Endothelial cell of umbilical vein (primary cell): ENCODE data around the gene ASPM. TPM values are rescaled to one million over a fixed set of nuclear protein-coding genes. Genes with fewer than 3 reads are reported as not detected.

Experiments used
- BruUV-seq: library from RNA; stranded (reverse); fragments of 400-500 nt; replicated peaks from 2 replicates; lab custom pipeline; 2021; lab: Mats Ljungman, UMichigan
- CTCF ChIA-PET: fragments of 300-600, 350-600 bp; sonication (Branson Sonifier 250); formaldehyde crosslinking; loops from one replicate; lab custom pipeline; 2021; ENCODE audit warnings: antibody characterized with exemption, inconsistent platforms; lab: Charles Lee
- POLR2A ChIA-PET: fragments of 300-600, 350-600 bp; sonication (Branson Sonifier 250); formaldehyde crosslinking; loops from one replicate; lab custom pipeline; 2021; ENCODE audit warnings: antibody characterized with exemption, inconsistent platforms; lab: Charles Lee
- DNase-seq: peaks from one replicate; pipeline ENCODE4 v3.0.0-alpha.2; 2011; ENCODE audit warnings: low read depth, low spot score
- FAIRE-seq: peaks from 2 replicates; lab custom pipeline; 2011; peaks lifted over from hg19 to GRCh38; lab: Jason Lieb, UNC
- H2AFZ ChIP-seq: 2 replicates; pipeline ENCODE4 v1.6.0; 2012; ENCODE audit warnings: low read depth, low read length, control low read depth, inconsistent platforms
- H3K27ac ChIP-seq: 2 replicates; pipeline ENCODE4 v1.5.1; 2011; ENCODE audit warnings: low read depth, mild to moderate bottlenecking, control low read depth, low read length, moderate library complexity; ENCODE audit not compliant: insufficient read depth
- H3K27me3 ChIP-seq, 2 experiments: 2 replicates each; pipeline versions ENCODE4 v1.6.0 to v1.6.1; 2011; ENCODE audit warnings: low read length in 2 of 2, mixed read lengths in 1 of 2; ENCODE audit not compliant: control insufficient read depth in 2 of 2, insufficient read depth in 2 of 2
- H3K36me3 ChIP-seq, 2 experiments: 2 replicates in 1 of 2; 3 replicates in 1 of 2; pipeline ENCODE4 v1.5.1; 2011; ENCODE audit warnings: low read length in 2 of 2, mild to moderate bottlenecking in 1 of 2, moderate library complexity in 1 of 2; ENCODE audit not compliant: control insufficient read depth in 2 of 2, insufficient read depth in 2 of 2; ENCODE audit errors: extremely low read depth in 1 of 2
- H3K4me1 ChIP-seq: 3 replicates; pipeline ENCODE4 v1.5.1; 2011; ENCODE audit warnings: mild to moderate bottlenecking, low read length; ENCODE audit not compliant: control insufficient read depth, insufficient read depth; ENCODE audit errors: extremely low read depth
- H3K4me2 ChIP-seq: 2 replicates; pipeline ENCODE4 v1.6.1; 2011; ENCODE audit warnings: low read length, control low read depth, mixed read lengths; ENCODE audit not compliant: insufficient read depth
- H3K4me3 ChIP-seq, 3 experiments: fragments of 200-600 bp in 1 of 3; sonication (generic), shearing (Covaris generic) in 1 of 3; replicated peaks in 1 of 3; 2 replicates each; pipeline ENCODE4 v1.5.1; 2011 to 2016; ENCODE audit warnings: control low read depth in 3 of 3, low read length in 3 of 3, mild to moderate bottlenecking in 2 of 3, inconsistent platforms in 1 of 3, low read depth in 1 of 3, moderate library complexity in 1 of 3; ENCODE audit not compliant: insufficient read depth in 1 of 3
- H3K79me2 ChIP-seq: 2 replicates; pipeline ENCODE4 v1.6.0; 2012; ENCODE audit warnings: low read length, inconsistent platforms; ENCODE audit not compliant: control insufficient read depth, insufficient read depth
- H3K9ac ChIP-seq: replicated peaks from 2 replicates; pipeline ENCODE3; 2011; ENCODE audit warnings: low read length, control low read depth; ENCODE audit not compliant: insufficient read depth; ENCODE audit errors: extremely low read depth
- H3K9me1 ChIP-seq: replicated peaks from 3 replicates; pipeline ENCODE4 v1.6.0; 2011; ENCODE audit warnings: mild to moderate bottlenecking, low read length; ENCODE audit not compliant: control insufficient read depth, insufficient read depth; ENCODE audit errors: extremely low read depth
- H3K9me3 ChIP-seq: replicated peaks from 2 replicates; pipeline ENCODE4 v1.5.1; 2012; ENCODE audit warnings: low read length, inconsistent platforms; ENCODE audit not compliant: control insufficient read depth, insufficient read depth
- H4K20me1 ChIP-seq: replicated peaks from 2 replicates; pipeline ENCODE3; 2011; ENCODE audit warnings: mild to moderate bottlenecking, low read length; ENCODE audit not compliant: control insufficient read depth, insufficient read depth; ENCODE audit errors: extremely low read depth
- FOS ChIP-seq: IDR thresholded peaks from 2 replicates; pipeline ENCODE4 v1.6.1; 2011; ENCODE audit warnings: mild to moderate bottlenecking, low read length, moderate library complexity, borderline replicate concordance; ENCODE audit not compliant: insufficient read depth
- GATA2 ChIP-seq: IDR thresholded peaks from 2 replicates; pipeline ENCODE4 v1.7.0; 2011; ENCODE audit warnings: low read depth, mild to moderate bottlenecking, moderate library complexity, mixed read lengths, low read length; ENCODE audit not compliant: insufficient read length, insufficient read depth
- JUN ChIP-seq: IDR thresholded peaks from 2 replicates; pipeline ENCODE4 v1.6.1; 2011; ENCODE audit warnings: borderline replicate concordance, low read depth; ENCODE audit not compliant: insufficient read length, insufficient read depth
- MAX ChIP-seq: IDR thresholded peaks from 2 replicates; pipeline ENCODE4 v1.6.1; 2011; ENCODE audit not compliant: insufficient read depth, insufficient read length
- MYC ChIP-seq: IDR thresholded peaks from one replicate; pipeline ENCODE4 v1.6.1; 2011; ENCODE audit warnings: mild to moderate bottlenecking, low read depth, low read length
- POLR2AphosphoS5 ChIP-seq: IDR thresholded peaks from 2 replicates; pipeline ENCODE4 v1.6.1; 2012; ENCODE audit warnings: low read depth, mild to moderate bottlenecking, control low read depth, low read length, moderate library complexity; ENCODE audit not compliant: insufficient read depth
- dilution Hi-C: fragments of 300-500 bp; cut with MboI; formaldehyde crosslinking; loops from one replicate; pipeline ENCODE4 v1.15.0; 2019; ENCODE audit warnings: low sequenced_read_pairs; ENCODE audit not compliant: extremely low pct_ligation_motif_present
- intact Hi-C: fragments of 100-400 bp; cut with micrococcal nuclease; formaldehyde crosslinking; loops from one replicate; pipeline ENCODE4 v1.10.0; 2022
- polyA plus RNA-seq, 4 experiments: library from polyadenylated mRNA; depleted of rRNA in 3 of 4; stranded (reverse) in 3 of 4; unstranded in 1 of 4; fragments of >200 nt; gene quantifications; 2 replicates each; pipeline versions ENCODE4 v1.2.1 to v1.2.3, GENCODE V29; 2011 to 2012; ENCODE audit warnings: missing spikeins in 1 of 4
- total RNA-seq: library from RNA; stranded (reverse); gene quantifications from 2 replicates; pipeline ENCODE4 v1.2.3, GENCODE V29; 2021

Gene ASPM
- total and polyA plus RNA-seq, 2 donors (not counting 3 experiments of a cell fraction or from before 2014, with no cell fraction given): 5.3 to 55.1 TPM

GRCh38 chr1:197184190-197184589 is 37.7 kb upstream of the ASPM start:
- H3K4me2 ChIP-seq: no peak overlapping the region
- H3K27ac ChIP-seq: no peak overlapping the region
- H3K9me1 ChIP-seq: no peaks in the 10 kb centered on the region
- H4K20me1 ChIP-seq: no peaks in the 10 kb centered on the region
- dilution Hi-C loops (no loop called here), intact Hi-C loops (no loop called here)
- H3K27me3 ChIP-seq: no peaks in the 10 kb centered on the region
- no peak for DNase-seq
- peaks cover 3 to 8% of the 10 kb centered on the region in 2 experiments for H3K36me3 ChIP-seq
- no peak for FAIRE-seq
- ChIA-PET CTCF (interaction anchor here (1.4 kb wide), 1 partner anchor 152 kb away, joined by 4 read pairs; no protein-coding TSS in a partner anchor), POLR2A (no interaction called here)
- H3K79me2 ChIP-seq: no peaks in the 10 kb centered on the region
- no peaks in the 10 kb centered on the region for H3K4me1 ChIP-seq
- TF ChIP-seq MYC (no peak), MAX (no peak), GATA2 (no peak), JUN (no peak), POLR2AphosphoS5 (no peak)
- H3K9me3 ChIP-seq: no peaks in the 10 kb centered on the region
- no TSS peak for BruUV-seq
- H3K9ac ChIP-seq: no peak overlapping the region
- no peak overlapping the region for H2AFZ ChIP-seq
- H3K4me3 ChIP-seq: no peak overlapping the region

- Histone ChIP-seq H3K4me3 (no peak overlapping the region), H4K20me1 (no peaks in the 10 kb centered on the region), H3K4me2 (no peak overlapping the region), H3K79me2 (no peaks in the 10 kb centered on the region), H3K36me3 (peaks cover 3 to 7% of the 10 kb centered on the region in 2 experiments), H3K9me3 (no peaks in the 10 kb centered on the region), H3K27me3 (no peaks in the 10 kb centered on the region), H3K9ac (no peak overlapping the region), H3K9me1 (no peaks in the 10 kb centered on the region), H3K4me1 (peaks cover 6% of the 10 kb centered on the region), H3K27ac (no peak overlapping the region), H2AFZ (no peak overlapping the region)
- BruUV-seq: no TSS peak
- no peak for FAIRE-seq
- intact Hi-C loops (no loop called here), dilution Hi-C loops (no loop called here)
- ChIA-PET POLR2A (no interaction called here), CTCF (interaction anchor here (1.4 kb wide), 1 partner anchor 152 kb away, joined by 4 read pairs; no protein-coding TSS in a partner anchor)
- no peak for DNase-seq
- TF ChIP-seq FOS: no peak
- no peak for TF ChIP-seq JUN
- no peak for TF ChIP-seq GATA2
- no peak for TF ChIP-seq MAX
Measured at GRCh38 chr1:197183195-197183748, 36.8 kb upstream of the ASPM start.
